Kidney epithelial cell (primary cell): ENCODE results near the gene FGFRL1. TPM values are rescaled to one million over a fixed set of nuclear protein-coding genes. Genes with fewer than 3 reads are reported as not detected.

ENCODE experiments used
- DNase-seq: peaks from one replicate; pipeline ENCODE4 v3.0.0-alpha.2; 2010; ENCODE audit warnings: low read depth
- H3K27me3 ChIP-seq: 2 replicates; pipeline ENCODE4 v1.6.0; 2011; ENCODE audit warnings: low read length; ENCODE audit not compliant: control insufficient read depth, insufficient read depth
- H3K36me3 ChIP-seq: 2 replicates; pipeline ENCODE4 v1.5.1; 2011; ENCODE audit warnings: low read length; ENCODE audit not compliant: control insufficient read depth, insufficient read depth
- H3K4me3 ChIP-seq: 2 replicates; pipeline ENCODE4 v1.5.1; 2011; ENCODE audit warnings: low read depth, mild to moderate bottlenecking, control low read depth, low read length
- CTCF ChIP-seq: IDR thresholded peaks from 2 replicates; pipeline ENCODE4 v1.5.1; 2011; ENCODE audit warnings: mild to moderate bottlenecking, moderate library complexity, low read length, control low read depth, inconsistent platforms; ENCODE audit not compliant: insufficient read depth, poor library complexity, severe bottlenecking
- total RNA-seq: library from RNA; depleted of rRNA; stranded (reverse); fragments of >200 nt; gene quantifications from 2 replicates; pipeline ENCODE4 v1.2.3, GENCODE V29; 2015

Gene FGFRL1
- total RNA-seq, 1 donor from 2014 or later, result 39.2 TPM

- DNase-seq, result no peak
- no peak overlapping the region for H3K4me3 ChIP-seq
- no peak for TF ChIP-seq CTCF
- no peaks in the 10 kb centered on the region for H3K36me3 ChIP-seq
- H3K27me3 ChIP-seq, result no peaks in the 10 kb centered on the region
Measured at GRCh38 chr4:1017706-1018105, 6.3 kb downstream of the FGFRL1 start.

- TF ChIP-seq CTCF, result no peak
- no peaks in the 10 kb centered on the region for H3K27me3 ChIP-seq
- H3K4me3 ChIP-seq, result no peak overlapping the region
- no peaks in the 10 kb centered on the region for H3K36me3 ChIP-seq
- no peak for DNase-seq
Measured at GRCh38 chr4:1018147-1019020, 7.0 kb downstream of the FGFRL1 start.

- no peak overlapping the region for H3K4me3 ChIP-seq
- H3K36me3 ChIP-seq, result no peaks in the 10 kb centered on the region
- H3K27me3 ChIP-seq, result no peaks in the 10 kb centered on the region
- TF ChIP-seq CTCF, result no peak
- no peak for DNase-seq
Measured at GRCh38 chr4:1019320-1019719, 7.9 kb downstream of the FGFRL1 start.

GRCh38 chr4:1019729-1020470 is 8.5 kb downstream of the FGFRL1 start:
- H3K36me3 ChIP-seq, result no peaks in the 10 kb centered on the region
- TF ChIP-seq CTCF, result no peak
- DNase-seq, result no peak
- no peaks in the 10 kb centered on the region for H3K27me3 ChIP-seq
- no peak overlapping the region for H3K4me3 ChIP-seq

GRCh38 chr4:1021386-1022050 is 10.1 kb downstream of the FGFRL1 start:
- Histone ChIP-seq H3K27me3 (no peaks in the 10 kb centered on the region), H3K36me3 (no peaks in the 10 kb centered on the region), H3K4me3 (no peak overlapping the region)
- no peak for DNase-seq
- TF ChIP-seq CTCF, result no peak
